GM21529 (cell line): ENCODE results near the gene SAMD1.
A peak's percentile ranks its signal among the peaks of the same experiment; 100 is the strongest.

Experiments used
- ATAC-seq: cut with Tn5 transposase; IDR thresholded peaks from one replicate; pipeline ENCODE4 v1.9.1; 2021; ENCODE audit not compliant: unreplicated experiment

Gene SAMD1

DNA sequence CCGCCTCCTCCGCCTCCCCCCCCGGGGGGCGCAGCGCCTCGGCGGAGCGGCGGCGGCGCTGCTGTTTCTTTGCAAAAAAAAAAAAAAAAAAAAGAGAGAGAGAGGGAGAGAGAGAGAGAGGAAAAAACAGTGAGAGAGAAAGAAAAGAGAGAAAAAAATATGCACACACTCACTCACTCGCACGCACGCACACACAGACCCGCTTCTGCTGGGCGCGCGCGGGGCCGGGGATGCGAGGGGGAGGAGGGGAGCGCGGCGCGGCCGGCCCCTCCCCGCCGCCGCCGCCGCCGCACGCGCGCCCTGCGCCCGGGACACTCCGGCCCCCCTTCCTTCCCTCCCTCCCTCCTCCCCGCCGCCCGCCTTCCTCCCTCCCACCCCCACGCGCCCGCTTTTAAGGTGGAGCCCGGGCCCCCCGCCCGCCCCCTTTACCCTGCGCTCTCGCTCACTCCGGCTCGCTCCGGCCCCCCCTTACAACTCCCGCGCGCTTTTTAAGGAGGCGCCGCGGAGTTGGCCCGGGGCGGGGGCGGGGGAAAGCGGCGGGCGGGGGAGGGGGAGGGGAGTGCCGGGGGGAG lies at the start of gene SAMD1:
TSS of gene SAMD1 (minus strand) at position 243 of the 572 bp plus-strand sequence.
- peak; percentile 44 for ATAC-seq

DNA sequence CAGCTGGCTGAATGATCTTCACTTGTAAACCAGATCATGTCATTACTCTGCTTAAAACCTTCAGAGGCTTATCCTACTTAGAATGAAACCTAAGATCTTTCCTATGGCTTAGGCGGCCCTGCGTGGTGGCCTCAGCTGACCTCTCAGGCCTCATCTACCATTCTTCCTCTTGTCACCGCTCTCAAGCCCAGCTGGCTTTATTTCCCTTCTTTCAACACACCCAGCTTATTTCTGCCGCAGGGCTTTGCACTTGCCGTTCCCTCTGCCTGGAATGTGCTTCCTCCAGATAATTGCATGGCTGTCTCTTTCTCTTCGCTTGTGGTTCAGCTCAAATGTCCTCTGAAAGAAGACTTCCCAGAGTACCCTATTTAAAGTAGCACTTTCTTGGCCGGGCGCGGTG lies 49.4 kb upstream of the SAMD1 start:
- no peak for ATAC-seq

DNA sequence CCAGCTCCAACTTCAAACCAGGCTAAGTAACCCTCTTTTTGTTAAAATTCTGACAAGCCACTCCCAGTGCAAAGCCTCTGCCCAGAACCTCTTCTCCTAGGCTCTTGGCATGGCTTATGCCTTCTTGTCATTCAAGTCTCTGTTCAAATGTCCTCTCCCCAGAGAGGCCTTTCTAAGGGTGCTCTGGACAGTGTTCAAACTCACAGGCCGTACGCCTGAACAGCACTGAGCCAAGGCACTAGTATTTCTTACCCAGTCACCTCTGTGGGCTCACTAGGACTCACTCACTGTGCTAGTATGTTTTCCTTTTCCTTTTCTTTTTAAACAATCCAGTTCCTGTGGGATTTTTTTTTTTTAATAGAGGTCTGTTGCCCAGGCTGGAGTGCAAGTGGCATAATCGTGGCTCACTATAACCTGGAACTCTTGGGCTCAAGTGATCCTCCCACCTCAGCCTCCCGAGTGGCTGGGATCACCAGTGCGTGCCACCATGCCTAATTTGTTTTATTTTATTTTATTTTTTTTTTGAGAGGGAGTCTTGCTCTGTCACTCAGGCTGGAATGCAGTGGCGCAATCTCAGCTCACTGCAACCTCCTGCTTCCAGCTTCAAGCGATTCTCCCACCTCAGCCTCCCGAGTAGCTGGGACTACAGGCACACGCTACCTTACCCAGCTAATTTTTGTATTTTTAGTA lies 48.2 kb upstream of the SAMD1 start:
- no peak for ATAC-seq

DNA sequence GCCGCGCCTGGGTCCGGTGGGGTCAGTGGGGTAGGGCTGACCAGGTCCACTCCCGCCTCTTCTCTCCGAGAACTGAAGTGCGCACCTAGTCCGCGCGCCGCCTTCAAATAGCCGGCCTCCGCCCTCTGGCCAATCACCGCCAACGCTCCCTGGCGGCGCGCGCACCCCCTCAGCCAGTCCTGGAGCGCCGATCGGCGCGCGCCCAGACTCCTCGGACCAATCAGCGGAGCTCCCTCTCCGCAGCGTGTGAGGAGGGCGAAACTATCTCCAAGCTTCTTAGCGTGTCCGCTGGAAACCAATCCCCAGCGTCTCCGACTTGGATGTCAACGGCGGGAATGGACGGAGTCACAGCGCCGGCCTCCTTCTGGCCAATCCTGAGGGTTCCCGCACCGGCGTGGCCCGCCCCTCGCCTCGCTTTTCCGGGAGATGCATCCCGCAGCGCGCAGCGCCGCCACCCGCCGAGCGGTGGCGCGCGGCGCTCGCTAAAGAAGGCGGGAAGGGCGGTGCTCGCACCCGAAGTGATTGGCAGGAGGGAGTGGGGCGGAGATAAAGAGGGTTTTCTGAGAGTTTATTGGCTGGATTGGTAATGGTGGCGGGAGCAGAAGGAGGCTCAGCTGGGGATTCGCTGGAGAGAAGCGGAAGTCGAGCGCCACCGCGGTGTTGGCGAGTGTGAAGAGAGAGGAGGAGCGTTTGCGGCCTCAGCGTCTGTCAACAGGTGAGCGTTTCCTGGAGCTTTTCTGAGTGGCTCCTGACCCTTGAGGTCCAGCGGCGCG lies 46.1 kb upstream of the SAMD1 start, which contains the start of gene ASF1B:
TSS of gene ASF1B (minus strand) at position 81 of the 773 bp plus-strand sequence. CDS start 133 bp downstream, outside the sequence.
- peak; percentile 77 for ATAC-seq

DNA sequence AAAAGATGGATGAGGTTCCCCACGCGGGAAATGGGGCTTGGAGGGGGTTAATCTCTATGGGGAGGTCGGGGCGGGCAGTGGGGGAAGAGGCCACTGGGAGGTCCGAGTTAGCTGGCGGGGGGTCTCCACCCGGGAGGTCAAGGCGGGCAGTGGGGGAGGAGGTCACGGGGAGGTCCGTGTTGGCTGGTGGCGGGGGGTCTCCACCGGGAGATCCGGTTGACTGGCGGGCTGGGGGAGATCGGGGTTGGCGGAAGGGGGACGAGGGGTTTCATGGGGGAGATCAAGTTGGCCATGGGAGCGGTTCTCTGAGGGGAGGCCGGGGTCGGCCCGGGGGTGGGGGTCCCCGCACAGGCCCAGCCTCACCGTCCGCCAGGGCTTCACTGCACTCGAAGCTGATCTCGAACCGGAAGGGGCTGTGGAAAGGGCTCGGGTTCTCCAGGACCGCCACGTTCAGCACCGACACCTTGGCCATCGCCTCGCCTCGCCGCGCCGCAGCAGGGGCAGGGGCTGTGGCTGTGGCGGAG lies 45.5 kb upstream of the SAMD1 start:
- no peak for ATAC-seq

DNA sequence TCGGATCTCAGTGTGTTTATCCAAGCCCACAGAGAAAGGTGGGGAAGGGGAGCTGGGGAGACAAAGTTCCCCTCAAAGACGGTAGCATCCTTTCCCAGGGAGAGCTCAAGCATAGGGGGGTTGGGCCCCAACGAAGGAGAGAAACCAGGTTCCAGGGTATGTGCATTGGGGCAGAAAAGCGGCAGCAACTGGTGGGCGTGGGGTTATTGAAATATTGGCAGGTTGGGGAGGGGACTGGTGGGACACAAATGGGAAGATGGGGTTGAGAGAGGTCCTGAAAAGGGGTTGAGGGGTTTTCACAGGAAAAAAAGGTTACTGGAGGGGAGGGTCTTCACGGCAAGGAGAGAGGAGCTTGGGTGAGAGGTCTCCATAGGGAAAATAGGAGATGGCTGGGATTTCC lies 44.8 kb upstream of the SAMD1 start:
- ATAC-seq = no peak

DNA sequence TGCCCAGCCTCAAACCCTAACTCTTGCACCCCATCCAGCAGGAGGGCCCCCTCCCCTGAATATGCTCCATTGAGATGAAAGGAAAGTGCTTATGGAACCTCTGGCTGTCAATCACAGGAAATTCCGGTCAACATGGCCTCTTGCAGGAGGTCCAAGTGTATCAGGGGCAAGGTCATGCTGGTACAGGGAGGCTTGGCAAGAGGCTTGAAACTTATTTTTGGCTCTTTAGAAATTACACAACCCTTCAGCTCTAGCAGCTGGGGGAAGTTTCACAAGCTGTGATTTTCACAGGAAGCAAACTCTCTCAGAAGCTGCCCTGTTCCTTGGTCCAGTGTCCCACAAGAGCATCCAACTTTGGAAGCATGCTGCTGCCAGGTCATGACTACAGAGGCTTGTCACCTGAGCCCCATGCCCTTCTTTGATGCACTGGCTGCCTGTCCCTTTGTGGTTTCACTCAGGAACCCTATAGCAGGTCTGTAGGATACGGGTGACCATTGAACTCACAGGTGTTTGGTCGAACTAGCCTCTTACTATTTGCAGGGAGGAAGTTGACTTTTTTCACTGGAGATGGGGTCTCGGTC lies 37.5 kb upstream of the SAMD1 start:
- ATAC-seq = peak; percentile 52

DNA sequence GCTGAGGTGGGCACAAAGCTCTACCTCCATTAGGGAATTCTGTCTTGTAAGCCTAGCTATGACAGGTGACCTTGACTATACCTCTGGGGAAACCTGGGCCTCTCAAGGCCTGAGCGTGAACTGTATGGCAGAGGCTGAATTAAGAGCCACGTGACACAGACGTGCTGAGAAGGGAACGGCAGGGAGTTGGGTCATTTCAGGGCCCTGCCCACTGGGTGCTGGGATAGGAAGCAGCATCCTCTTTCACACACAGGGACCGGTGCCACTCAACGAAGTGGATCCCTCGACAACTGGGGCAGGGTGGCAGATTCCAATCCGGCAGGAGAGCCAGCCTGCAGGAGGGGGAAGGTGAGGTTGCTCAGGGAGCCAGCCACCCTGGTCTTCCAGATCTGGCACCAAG lies 36.6 kb upstream of the SAMD1 start:
- ATAC-seq = no peak

DNA sequence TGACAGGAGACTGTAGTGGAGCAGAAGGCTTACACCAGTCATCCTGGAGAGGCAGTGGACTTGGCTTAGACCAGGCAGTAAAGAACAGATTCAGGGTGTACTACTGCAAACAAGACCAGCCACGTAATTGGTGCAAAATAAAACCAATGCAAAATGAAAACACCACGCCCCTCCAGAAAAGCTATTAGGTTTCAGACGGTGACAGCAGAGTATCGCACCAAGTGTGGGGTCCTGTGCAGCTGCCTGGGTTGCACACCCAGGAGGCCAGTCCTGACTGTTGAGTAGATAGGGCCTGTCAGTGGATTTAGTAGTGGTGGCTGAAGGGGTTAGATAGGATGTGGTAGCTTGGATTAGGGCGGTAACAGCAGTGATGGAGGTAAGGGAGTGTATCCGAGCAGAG lies 32.4 kb upstream of the SAMD1 start:
- no peak for ATAC-seq

DNA sequence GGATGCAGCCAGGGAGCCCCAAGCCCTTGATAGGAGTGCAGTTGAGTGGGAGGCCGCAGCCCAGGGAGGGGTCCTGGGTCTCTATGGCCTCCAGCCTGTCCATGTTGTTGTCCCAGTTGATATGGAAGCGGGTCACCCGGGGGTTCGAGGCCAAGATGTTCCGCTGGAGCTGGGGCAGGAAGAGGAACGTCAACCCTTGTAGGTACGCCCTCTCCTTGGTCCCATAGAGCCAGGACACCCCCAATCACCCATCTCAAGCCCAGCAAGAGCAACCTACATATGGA lies 29.9 kb upstream of the SAMD1 start:
- ATAC-seq = no peak

DNA sequence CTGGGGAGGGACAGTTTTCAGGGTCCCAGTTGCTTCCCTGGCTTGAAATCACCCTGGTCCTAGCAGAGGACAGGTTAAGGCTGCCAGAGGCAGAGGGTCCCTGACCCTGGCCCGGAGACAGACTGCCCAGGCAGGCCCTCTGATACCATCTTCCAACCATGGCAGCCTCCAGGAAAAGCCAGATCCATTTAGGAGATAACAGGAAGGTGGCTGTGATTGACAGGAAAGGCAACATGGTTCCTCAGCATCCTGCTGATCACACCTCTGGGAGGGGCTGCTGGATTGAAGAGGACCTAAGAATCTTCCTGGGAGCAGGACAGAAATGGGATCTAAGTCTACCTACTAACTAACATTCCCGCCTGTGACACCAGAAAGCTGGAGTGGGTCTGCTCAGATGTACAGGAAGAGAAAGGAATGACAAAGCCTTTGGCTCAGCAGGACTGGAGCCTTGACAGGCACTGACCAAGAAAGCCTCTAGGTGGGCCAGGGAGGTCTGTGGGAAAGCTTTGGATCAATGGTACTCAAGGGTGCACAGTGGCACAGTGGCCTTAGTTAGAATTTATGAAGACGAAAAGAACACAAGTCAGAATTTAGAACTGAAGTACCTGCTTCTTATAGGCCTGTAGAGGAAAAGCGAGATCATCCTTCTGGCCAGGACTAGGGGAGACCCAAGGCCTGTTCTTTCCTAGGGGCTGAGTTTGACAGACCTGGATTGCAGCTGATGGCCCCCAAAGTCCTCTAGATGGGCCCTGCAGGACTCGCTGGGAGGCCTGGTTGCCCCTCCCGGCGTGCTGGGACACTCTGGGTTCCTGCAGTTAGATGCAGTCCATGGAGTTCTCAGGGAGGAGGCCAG lies 29.3 kb upstream of the SAMD1 start:
- no peak for ATAC-seq

DNA sequence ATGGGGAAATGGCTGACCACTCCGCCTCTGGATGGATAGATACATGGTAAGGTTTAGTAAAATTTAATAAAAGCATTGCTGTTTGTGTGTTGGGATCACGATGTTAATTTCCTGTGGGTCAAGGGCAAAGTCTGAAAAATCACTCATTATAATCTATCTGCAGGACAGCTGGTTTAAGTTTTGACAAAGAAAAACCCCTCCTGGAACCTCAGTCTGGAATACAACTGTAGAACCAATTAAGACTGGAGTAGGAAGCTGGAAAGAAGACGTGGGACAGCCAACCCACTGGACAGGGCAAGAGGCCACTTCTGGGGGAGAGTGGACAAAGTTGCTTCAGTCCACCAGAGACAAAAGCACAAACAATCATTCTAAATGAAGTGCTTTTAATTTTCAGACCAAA lies 28.6 kb upstream of the SAMD1 start:
- no peak for ATAC-seq

DNA sequence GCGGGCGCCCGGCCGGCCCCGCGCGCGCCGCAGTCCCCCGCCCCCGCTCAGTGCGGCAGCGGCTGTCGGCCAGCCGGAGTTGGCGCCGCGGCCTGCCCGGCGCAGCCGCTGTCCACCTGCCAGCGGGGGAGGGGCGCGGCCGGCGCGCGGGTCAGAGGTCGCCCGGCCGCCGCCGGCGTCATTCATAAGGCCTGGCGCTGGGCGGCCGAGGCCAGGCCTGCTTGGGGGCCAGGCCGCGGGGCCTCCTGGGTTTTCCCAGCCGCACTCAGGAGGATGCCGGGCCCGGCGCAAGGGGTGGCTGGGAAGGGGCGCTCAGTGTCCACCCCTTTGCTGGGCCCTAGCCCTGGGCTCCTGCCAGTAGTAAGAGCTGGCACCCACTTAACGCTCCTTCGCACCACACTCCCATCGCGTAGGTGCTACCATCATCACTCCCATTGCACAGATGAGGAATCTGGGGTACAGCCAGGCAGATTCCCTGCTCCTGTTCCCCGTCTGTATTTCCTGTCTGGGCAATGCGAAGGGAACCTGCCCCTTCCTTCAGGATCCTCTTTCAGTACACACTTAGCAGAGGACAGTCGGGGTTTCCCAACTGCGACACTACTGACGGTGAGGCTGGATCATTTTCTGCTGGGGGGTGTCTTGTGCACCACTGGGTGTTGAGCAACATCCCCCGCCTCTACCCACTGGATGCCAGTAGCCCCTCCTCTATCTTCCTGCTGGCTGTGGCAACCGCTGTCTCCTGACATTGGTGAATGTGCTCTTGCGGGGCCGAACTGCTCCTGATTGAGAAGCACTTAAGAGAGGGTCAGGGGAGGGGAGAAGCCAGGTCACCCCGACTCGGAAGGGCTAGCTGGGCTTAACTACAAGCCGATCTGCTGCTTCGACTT lies 27.9 kb upstream of the SAMD1 start:
- ATAC-seq = peak; percentile 1

DNA sequence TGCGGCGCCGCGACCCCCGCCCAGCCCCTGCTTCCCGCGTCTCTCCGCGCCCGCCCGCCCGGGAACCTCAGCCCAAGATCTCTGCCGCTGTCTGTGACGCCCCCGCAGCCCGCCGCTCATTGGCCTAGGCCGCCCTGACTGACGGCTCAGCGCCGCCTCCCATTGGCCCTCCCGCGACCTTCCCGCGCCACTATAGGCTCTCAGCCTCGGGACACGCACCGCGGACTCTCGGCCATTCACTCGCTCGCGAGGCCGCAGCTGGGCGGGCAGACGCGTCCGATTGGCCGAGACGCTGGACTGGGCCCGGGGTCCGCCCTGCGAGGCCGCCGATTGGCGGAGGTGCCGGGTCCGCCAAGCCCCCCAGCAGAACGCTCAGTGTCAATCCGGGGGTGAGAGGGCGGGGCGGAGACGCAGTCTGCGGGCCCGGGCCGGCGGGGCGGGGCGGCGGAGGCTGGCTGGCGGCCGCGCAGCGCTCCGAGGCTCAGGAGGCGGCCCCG lies 27.2 kb upstream of the SAMD1 start, which contains the start of gene PRKACA:
TSS of gene PRKACA (minus strand) at position 95 of the 497 bp plus-strand sequence. CDS start 215 bp downstream, outside the sequence.
- ATAC-seq = peak; percentile 86

DNA sequence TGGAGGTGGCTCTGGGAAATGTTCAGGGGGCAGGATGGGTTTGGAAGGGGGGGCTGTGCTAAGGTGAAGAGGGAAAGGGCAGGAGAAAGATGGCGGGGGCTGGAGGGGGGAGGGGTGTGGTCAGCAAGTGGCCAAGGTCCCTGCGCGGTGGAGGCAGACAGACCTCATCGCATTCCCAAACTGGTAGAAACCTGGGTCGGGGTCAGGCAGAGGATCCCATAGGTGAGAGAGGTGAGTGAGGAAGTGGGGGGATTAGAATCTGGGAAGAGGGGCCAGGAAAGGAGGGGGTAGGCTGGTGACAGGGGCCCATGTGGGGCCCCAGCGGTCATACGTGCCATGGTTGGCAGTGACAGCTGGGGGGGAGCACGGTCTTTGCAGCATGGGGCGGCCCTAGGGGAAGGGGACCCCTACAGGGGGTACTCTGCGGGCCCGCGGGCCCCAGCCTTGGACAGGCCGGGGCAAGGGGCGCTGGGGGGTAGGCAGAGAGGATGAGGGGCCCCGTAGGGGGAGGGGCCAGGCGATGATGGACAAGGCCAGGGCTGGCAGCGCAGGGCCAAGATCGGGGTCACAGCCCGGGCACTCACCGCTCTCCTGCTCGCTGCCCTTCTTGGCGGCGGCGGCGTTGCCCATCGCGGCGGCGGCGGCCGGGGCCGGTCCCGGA lies 26.5 kb upstream of the SAMD1 start:
- ATAC-seq = peak; percentile 1

DNA sequence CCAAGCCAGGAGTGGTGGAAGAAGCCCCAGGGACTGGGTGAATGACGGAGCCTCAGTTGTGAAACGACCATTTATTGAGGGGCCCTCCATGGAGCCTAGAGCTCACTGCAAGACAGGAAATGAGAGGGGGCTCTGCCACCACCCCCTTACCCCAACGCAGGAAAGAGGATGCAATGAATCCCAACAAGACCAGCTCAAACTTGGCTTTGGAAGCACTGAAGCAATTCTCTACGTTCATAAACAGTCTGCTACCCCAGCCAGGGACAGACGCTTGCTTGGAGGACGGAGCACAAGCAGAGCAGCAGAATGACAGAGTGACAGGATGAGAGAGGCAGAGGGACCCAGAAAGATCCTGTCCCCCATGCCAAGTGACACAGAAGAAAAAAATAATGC lies 26.0 kb upstream of the SAMD1 start:
- no peak for ATAC-seq

DNA sequence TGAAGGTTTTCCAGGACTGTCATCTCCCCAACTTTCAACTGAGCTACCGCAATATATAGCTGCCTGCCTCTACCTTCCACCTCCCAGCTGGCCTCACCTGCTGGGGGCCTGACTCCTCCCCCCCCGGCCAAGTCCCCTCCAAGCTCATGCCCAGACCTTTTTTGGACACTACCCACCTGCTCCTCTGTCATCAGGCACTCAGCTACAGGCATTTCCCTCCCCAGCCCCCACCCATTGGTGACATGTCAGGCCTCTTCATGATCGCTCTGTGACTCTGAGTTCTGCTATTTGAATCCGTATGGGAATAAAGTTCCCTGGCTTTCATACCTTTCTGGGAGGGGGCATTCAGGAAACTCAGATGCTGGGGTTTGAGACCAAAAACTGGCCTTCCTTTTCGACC lies 25.2 kb upstream of the SAMD1 start:
- ATAC-seq = no peak

DNA sequence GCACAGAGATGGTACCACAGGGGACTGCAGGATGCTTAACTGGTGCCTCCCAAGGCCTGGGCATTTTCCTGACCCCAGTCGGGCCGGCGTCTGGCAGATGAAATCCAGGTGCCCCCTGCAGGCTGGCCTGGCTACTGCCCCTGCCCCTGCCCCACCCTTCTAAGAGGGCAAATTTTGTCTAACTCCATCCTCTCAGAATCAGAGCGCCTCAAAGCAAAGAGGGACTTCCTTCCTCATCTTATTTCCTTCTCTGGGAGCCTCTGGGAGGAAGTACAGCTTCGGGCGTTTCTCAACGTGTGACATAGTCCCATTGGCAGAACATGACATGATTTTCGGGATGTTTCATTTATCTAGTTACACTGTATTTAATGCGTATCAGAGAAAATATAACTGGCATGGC lies 24.3 kb upstream of the SAMD1 start:
- no peak for ATAC-seq

DNA sequence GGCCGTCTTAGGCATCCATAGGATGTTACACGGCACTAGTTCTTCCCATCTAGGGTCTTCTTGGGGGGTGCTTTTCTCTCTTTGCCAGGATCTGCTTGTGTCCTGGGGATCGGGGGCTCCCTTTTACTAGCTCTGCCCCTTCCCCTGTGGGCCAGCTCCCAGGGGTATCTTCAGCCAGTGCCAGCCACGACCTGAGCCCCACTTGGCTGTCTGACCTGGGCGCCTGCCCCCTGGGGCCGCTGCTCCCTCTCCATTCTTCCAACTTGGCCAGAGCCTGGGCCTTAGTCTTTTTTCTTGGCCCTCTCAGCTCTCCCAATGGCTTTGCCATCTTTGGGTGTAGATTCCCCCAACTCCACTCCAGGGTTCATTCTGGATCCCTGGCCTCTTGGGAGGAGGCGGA lies 23.9 kb upstream of the SAMD1 start:
- ATAC-seq = no peak
